B cell (primary cell): Measurements from ENCODE around the gene SGCD. TPM values are rescaled to one million over a fixed set of nuclear protein-coding genes. Genes with fewer than 3 reads are reported as not detected.

ENCODE experiments used
- ATAC-seq: fragments of 200-7000 bp; cut with Tn5 transposase; one replicate; pipeline ENCODE4 v1.10.0; 2021; ENCODE audit warnings: low read depth, mild to moderate bottlenecking, moderate number of reproducible peaks, moderate library complexity
- CTCF ChIA-PET: fragments of 350-600 bp; sonication (Branson Sonifier 250); formaldehyde crosslinking; loops from one replicate; lab custom pipeline; 2021; ENCODE audit warnings: antibody characterized with exemption, inconsistent platforms; lab: Charles Lee
- POLR2A ChIA-PET: fragments of 350-600 bp; sonication (Branson Sonifier 250); formaldehyde crosslinking; loops from one replicate; lab custom pipeline; 2021; ENCODE audit warnings: antibody characterized with exemption; lab: Charles Lee
- DNase-seq: peaks from one replicate; pipeline ENCODE4 v3.0.0; 2013
- H2AFZ ChIP-seq: 2 replicates; pipeline ENCODE4 v1.6.1; 2012; ENCODE audit warnings: mild to moderate bottlenecking, low read depth, low read length; ENCODE audit not compliant: insufficient read depth, poor library complexity, severe bottlenecking
- H3K27ac ChIP-seq, 2 donors: 1 replicate in 1 of 2; 2 replicates in 1 of 2; pipeline ENCODE4 v1.5.1; 2012 to 2013; ENCODE audit warnings: low read length in 2 of 2, mild to moderate bottlenecking in 2 of 2, moderate library complexity in 1 of 2
- H3K27me3 ChIP-seq, 4 experiments: fragments of 200-600 bp in 1 of 4; sonication (generic) in 1 of 4; replicated peaks in 1 of 4; 1 replicate in 2 of 4; 2 replicates in 2 of 4; pipeline versions ENCODE4 v1.6.1 to v1.7.0; 2013 to 2016; ENCODE audit warnings: low read length in 3 of 4, mild to moderate bottlenecking in 2 of 4, mixed read lengths in 1 of 4, moderate library complexity in 1 of 4; ENCODE audit not compliant: insufficient read depth in 4 of 4, control insufficient read depth in 3 of 4; ENCODE audit errors: control extremely low read depth in 1 of 4
- H3K36me3 ChIP-seq, 2 experiments: replicated peaks in 1 of 2; 1 replicate in 1 of 2; 2 replicates in 1 of 2; pipeline versions ENCODE4 v1.6.1 to v1.7.1; 2013; ENCODE audit warnings: low read length in 1 of 2; ENCODE audit not compliant: insufficient read depth in 2 of 2, control insufficient read depth in 1 of 2; ENCODE audit errors: control extremely low read depth in 1 of 2, extremely low read depth in 1 of 2
- H3K4me1 ChIP-seq, 2 donors: fragments of 200-600 bp in 1 of 2; sonication (generic) in 1 of 2; 1 replicate in 1 of 2; 2 replicates in 1 of 2; pipeline versions ENCODE4 v1.5.1 to v1.6.1; 2013 to 2017; ENCODE audit warnings: low read length in 2 of 2; ENCODE audit not compliant: control insufficient read depth in 2 of 2, insufficient read depth in 2 of 2
- H3K4me2 ChIP-seq: replicated peaks from 2 replicates; pipeline ENCODE3; 2012; ENCODE audit warnings: mild to moderate bottlenecking, low read depth, low read length; ENCODE audit not compliant: poor library complexity, severe bottlenecking
- H3K4me3 ChIP-seq, 5 experiments: fragments of 200-600 bp in 1 of 5; sonication (generic) in 1 of 5; 1 replicate in 3 of 5; 2 replicates in 2 of 5; pipeline versions ENCODE4 v1.5.1 to v1.7.0; 2011 to 2016; ENCODE audit warnings: low read length in 4 of 5, mild to moderate bottlenecking in 4 of 5, low read depth in 2 of 5, control low read depth in 1 of 5, moderate library complexity in 1 of 5; ENCODE audit not compliant: insufficient read depth in 1 of 5; ENCODE audit errors: control extremely low read depth in 1 of 5, extremely low read depth in 1 of 5
- H3K79me2 ChIP-seq: fragments of 200-600 bp; sonication (generic); one replicate; pipeline ENCODE4 v1.6.0; 2016; ENCODE audit warnings: low read length; ENCODE audit not compliant: control insufficient read depth, insufficient read depth
- H3K9ac ChIP-seq: fragments of 200-600 bp; sonication (generic); 2 replicates; pipeline ENCODE4 v1.6.1; 2017; ENCODE audit warnings: mild to moderate bottlenecking, low read length, moderate library complexity
- H3K9me3 ChIP-seq, 3 donors: one replicate each; pipeline versions ENCODE4 v1.6.1 to v1.7.1; 2013; ENCODE audit warnings: low read length in 2 of 3; ENCODE audit not compliant: control insufficient read depth in 2 of 3, insufficient read depth in 1 of 3; ENCODE audit errors: control extremely low read depth in 1 of 3
- H4K20me1 ChIP-seq: 2 replicates; pipeline ENCODE4 v1.6.0; 2012; ENCODE audit warnings: mild to moderate bottlenecking, low read length; ENCODE audit not compliant: insufficient read depth, control insufficient read depth, poor library complexity, severe bottlenecking
- H3K27ac Mint-ChIP-seq: one replicate; pipeline ENCODE4 v1.8.0; 2021; ENCODE audit warnings: mixed read lengths
- H3K27me3 Mint-ChIP-seq: one replicate; pipeline ENCODE4 v1.8.0; 2021; ENCODE audit warnings: mixed read lengths
- H3K4me1 Mint-ChIP-seq: one replicate; pipeline ENCODE4 v1.8.0; 2021; ENCODE audit warnings: mixed read lengths
- H3K4me3 Mint-ChIP-seq: one replicate; pipeline ENCODE4 v1.8.0; 2021; ENCODE audit warnings: mixed read lengths
- H3K9me3 Mint-ChIP-seq: one replicate; pipeline ENCODE4 v1.8.0; 2022; ENCODE audit warnings: mixed read lengths; ENCODE audit not compliant: insufficient read depth
- EZH2 ChIP-seq: IDR thresholded peaks from 2 replicates; pipeline ENCODE4 v1.6.1; 2012; ENCODE audit warnings: borderline replicate concordance, low read depth, mild to moderate bottlenecking, moderate library complexity, low read length; ENCODE audit not compliant: insufficient read depth, poor library complexity, severe bottlenecking
- WGBS: methylation state at CpG from one replicate; pipeline ENCODE4 v1.1.5; 2013; ENCODE audit warnings: missing lambda C conversion rate; ENCODE audit not compliant: insufficient coverage; 5-methylcytosine and 5-hydroxymethylcytosine counted together
- intact Hi-C: fragments of 100-400 bp; cut with micrococcal nuclease; formaldehyde crosslinking; loops from one replicate; pipeline ENCODE4 v1.10.0; 2022
- polyA plus RNA-seq: library from polyadenylated mRNA; depleted of rRNA; stranded (reverse); fragments of >200 nt; gene quantifications from 2 replicates; pipeline ENCODE4 v1.2.3, GENCODE V29; 2012
- total RNA-seq, 2 donors: library from RNA; stranded (reverse); fragments of 120-200 nt in 1 of 2; gene quantifications; 1 replicate in 1 of 2; 2 replicates in 1 of 2; pipeline versions ENCODE4 v1.2.3 to v1.2.4, GENCODE V29; 2013 to 2022
- TF ChIP-seq, protein P1 (sequence below): fragments of 200-600 bp; IDR thresholded peaks from one replicate; pipeline ENCODE4 v1.8.0; 2022; ENCODE audit warnings: antibody characterized with exemption, mild to moderate bottlenecking

The SGCD gene
- total and polyA plus RNA-seq, 2 donors (not counting 1 experiment from before 2014, with no cell fraction given): not detected

DNA sequence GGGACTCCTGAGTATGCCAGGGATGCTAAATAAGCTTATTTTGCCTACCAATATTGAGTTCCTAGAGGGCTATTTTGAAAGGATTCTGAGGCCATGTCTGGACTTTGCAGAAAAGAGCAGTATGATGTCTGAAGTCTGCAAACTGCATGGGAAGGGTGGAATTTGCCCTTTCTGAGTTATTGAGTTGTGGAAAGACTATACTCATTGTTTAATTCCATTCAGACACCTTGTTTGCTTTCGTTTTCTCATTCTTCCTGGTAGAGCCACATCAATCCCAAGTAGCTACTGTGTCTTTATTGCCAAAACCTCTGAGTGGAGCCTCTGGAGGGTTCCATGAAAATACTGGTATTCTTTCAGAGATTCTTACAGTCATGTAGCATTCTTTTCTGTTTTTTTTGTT lies 472.2 kb downstream of the SGCD start:
- POLR2A ChIA-PET: no interaction called here
- peaks cover 0 to 4% (median 4%) of the 10 kb centered on the region in 4 experiments for H3K27me3 ChIP-seq
- no peak overlapping the region for H3K27ac ChIP-seq
- Mint-ChIP-seq H3K9me3 (no peaks in the 10 kb centered on the region), H3K27me3 (peaks cover 30% of the 10 kb centered on the region), H3K4me3 (no peak overlapping the region), H3K27ac (no peak overlapping the region), H3K4me1 (no peaks in the 10 kb centered on the region)
- H3K4me2 ChIP-seq: no peak overlapping the region
- H2AFZ ChIP-seq: no peak overlapping the region
- CTCF ChIA-PET: no interaction called here
- WGBS: no CpG with 5 or more reads among the region's 1 CpG
- no peaks in the 10 kb centered on the region for H3K4me1 ChIP-seq
- DNase-seq: no peak
- intact Hi-C loops: no loop called here
- no peaks in the 10 kb centered on the region for H3K79me2 ChIP-seq
- no peaks in the 10 kb centered on the region for H3K9me3 ChIP-seq
- no peaks in the 10 kb centered on the region for H4K20me1 ChIP-seq
- H3K36me3 ChIP-seq: no peaks in the 10 kb centered on the region
- no peak overlapping the region for H3K4me3 ChIP-seq
- no peak for TF ChIP-seq EZH2
- TF ChIP-seq, protein P1, sequence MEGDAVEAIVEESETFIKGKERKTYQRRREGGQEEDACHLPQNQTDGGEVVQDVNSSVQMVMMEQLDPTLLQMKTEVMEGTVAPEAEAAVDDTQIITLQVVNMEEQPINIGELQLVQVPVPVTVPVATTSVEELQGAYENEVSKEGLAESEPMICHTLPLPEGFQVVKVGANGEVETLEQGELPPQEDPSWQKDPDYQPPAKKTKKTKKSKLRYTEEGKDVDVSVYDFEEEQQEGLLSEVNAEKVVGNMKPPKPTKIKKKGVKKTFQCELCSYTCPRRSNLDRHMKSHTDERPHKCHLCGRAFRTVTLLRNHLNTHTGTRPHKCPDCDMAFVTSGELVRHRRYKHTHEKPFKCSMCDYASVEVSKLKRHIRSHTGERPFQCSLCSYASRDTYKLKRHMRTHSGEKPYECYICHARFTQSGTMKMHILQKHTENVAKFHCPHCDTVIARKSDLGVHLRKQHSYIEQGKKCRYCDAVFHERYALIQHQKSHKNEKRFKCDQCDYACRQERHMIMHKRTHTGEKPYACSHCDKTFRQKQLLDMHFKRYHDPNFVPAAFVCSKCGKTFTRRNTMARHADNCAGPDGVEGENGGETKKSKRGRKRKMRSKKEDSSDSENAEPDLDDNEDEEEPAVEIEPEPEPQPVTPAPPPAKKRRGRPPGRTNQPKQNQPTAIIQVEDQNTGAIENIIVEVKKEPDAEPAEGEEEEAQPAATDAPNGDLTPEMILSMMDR: no peak
- no peak for ATAC-seq
- no peak overlapping the region for H3K9ac ChIP-seq

DNA sequence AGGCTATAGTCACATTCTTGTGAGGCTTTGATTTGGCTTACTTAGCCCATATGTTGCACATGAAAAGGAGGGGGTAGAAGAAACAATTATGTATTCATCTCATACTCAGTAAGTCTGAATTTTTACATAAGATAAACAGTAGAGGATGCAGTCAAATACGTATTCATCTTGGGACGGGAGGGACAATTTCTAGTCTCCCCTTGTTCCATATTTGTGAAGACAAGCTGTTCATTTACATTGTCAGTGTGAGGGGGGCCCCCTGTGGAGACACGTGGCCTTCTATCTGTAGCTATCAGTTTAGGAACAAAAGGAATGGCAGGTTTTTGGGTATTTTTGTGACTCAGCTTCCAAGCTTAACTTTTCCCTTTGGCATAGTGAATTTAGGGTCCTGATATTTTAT lies 474.0 kb downstream of the SGCD start:
- peaks cover 0 to 2% (median 0%) of the 10 kb centered on the region in 3 donors for H3K9me3 ChIP-seq
- TF ChIP-seq, protein P1: no peak
- no peak for TF ChIP-seq EZH2
- no CpG with 5 or more reads among the region's 3 CpGs for WGBS
- H3K4me1 Mint-ChIP-seq: no peaks in the 10 kb centered on the region
- H3K27ac Mint-ChIP-seq: no peak overlapping the region
- CTCF ChIA-PET: no interaction called here
- H3K36me3 ChIP-seq: no peaks in the 10 kb centered on the region
- H4K20me1 ChIP-seq: no peaks in the 10 kb centered on the region
- POLR2A ChIA-PET: no interaction called here
- H3K9ac ChIP-seq: no peak overlapping the region
- ATAC-seq (no peak), DNase-seq (no peak)
- no peaks in the 10 kb centered on the region for H3K9me3 Mint-ChIP-seq
- no peaks in the 10 kb centered on the region for H3K79me2 ChIP-seq
- intact Hi-C loops: no loop called here
- H3K4me3 ChIP-seq: no peak overlapping the region
- no peaks in the 10 kb centered on the region for H3K4me1 ChIP-seq
- no peak overlapping the region for H2AFZ ChIP-seq
- H3K27ac ChIP-seq: no peak overlapping the region
- H3K27me3 ChIP-seq: peaks cover 0 to 6% (median 4%) of the 10 kb centered on the region in 4 experiments
- no peak overlapping the region for H3K4me3 Mint-ChIP-seq
- H3K27me3 Mint-ChIP-seq: peaks cover 34% of the 10 kb centered on the region
- H3K4me2 ChIP-seq: no peak overlapping the region
